Activated B cell treated with CpG ODN at 0.5 μM for 24 hours (primary cell): ENCODE measurements around the gene S100Z. TPM values are rescaled to one million over a fixed set of nuclear protein-coding genes. Genes with fewer than 3 reads are reported as not detected.
"Not testable (repeated sequence)": the region's sequence is repeated elsewhere in the genome, so short reads cannot be mapped to it uniquely, and the experiment has no call there.

Source experiments
- ATAC-seq: fragments of 200-7000 bp; cut with Tn5 transposase; one replicate; pipeline ENCODE4 v1.10.0; 2021; ENCODE audit warnings: low read depth, mild to moderate bottlenecking, moderate library complexity
- CTCF ChIA-PET: fragments of 350-600 bp; sonication (Branson Sonifier 250); formaldehyde crosslinking; loops from one replicate; lab custom pipeline; 2021; ENCODE audit warnings: antibody characterized with exemption; lab: Charles Lee
- POLR2A ChIA-PET: fragments of 350-600 bp; sonication (Branson Sonifier 250); formaldehyde crosslinking; loops from one replicate; lab custom pipeline; 2021; ENCODE audit warnings: antibody characterized with exemption; lab: Charles Lee
- DNase-seq: peaks from one replicate; pipeline ENCODE4 v3.0.0; 2022
- H3K27ac Mint-ChIP-seq: one replicate; pipeline ENCODE4 v1.8.0; 2020; ENCODE audit warnings: mixed read lengths
- H3K27me3 Mint-ChIP-seq: one replicate; pipeline ENCODE4 v1.8.0; 2021; ENCODE audit warnings: mixed read lengths
- H3K36me3 Mint-ChIP-seq: one replicate; pipeline ENCODE4 v1.8.0; 2021; ENCODE audit warnings: low read depth, mixed read lengths
- H3K4me1 Mint-ChIP-seq: one replicate; pipeline ENCODE4 v1.8.0; 2021; ENCODE audit warnings: mixed read lengths
- H3K4me3 Mint-ChIP-seq: one replicate; pipeline ENCODE4 v1.8.0; 2020; ENCODE audit warnings: mild to moderate bottlenecking, mixed read lengths
- H3K9me3 Mint-ChIP-seq: one replicate; pipeline ENCODE4 v1.8.0; 2020; ENCODE audit warnings: mixed read lengths
- CTCF ChIP-seq: fragments of 200-600 bp; IDR thresholded peaks from one replicate; pipeline ENCODE4 v1.8.0; 2022; ENCODE audit warnings: antibody characterized with exemption, mild to moderate bottlenecking
- intact Hi-C: fragments of 100-400 bp; cut with micrococcal nuclease; formaldehyde crosslinking; loops from one replicate; pipeline ENCODE4 v1.15.1; 2024
- total RNA-seq: library from RNA; stranded (reverse); gene quantifications from 2 replicates; pipeline ENCODE4 v1.2.3, GENCODE V29; 2022

S100Z gene
- total RNA-seq, 1 donor from 2014 or later = not detected

GRCh38 chr5:76811214-76811613 lies 38.6 kb upstream of the S100Z start:
- Mint-ChIP-seq H3K4me3 (no peak overlapping the region), H3K9me3 (peaks cover 5% of the 10 kb centered on the region), H3K27ac (no peak overlapping the region), H3K36me3 (no peaks in the 10 kb centered on the region), H3K4me1 (no peaks in the 10 kb centered on the region), H3K27me3 (peaks cover 11% of the 10 kb centered on the region)
- ChIA-PET POLR2A (interaction anchor here (0.6 kb wide), 1 partner anchor 84 kb away, joined by 3 read pairs; no protein-coding TSS in a partner anchor), CTCF (no interaction called here)
- TF ChIP-seq CTCF = no peak
- ATAC-seq (no peak), DNase-seq (no peak)
- intact Hi-C loops = no loop called here

- ATAC-seq, DNase-seq, H3K4me3 Mint-ChIP-seq, H3K9me3 Mint-ChIP-seq, H3K27ac Mint-ChIP-seq, intact Hi-C loops, POLR2A ChIA-PET, H3K4me1 Mint-ChIP-seq, H3K36me3 Mint-ChIP-seq, CTCF ChIA-PET: not testable (repeated sequence)
- peaks cover 19% of the 10 kb centered on the region for H3K27me3 Mint-ChIP-seq
These were observed 37.6 kb upstream of the S100Z start for GRCh38 chr5:76812209-76812608.

GRCh38 chr5:76813982-76814562 lies 35.7 kb upstream of the S100Z start:
- Mint-ChIP-seq H3K36me3 (no peaks in the 10 kb centered on the region), H3K4me1 (peaks cover 7% of the 10 kb centered on the region), H3K4me3 (no peak overlapping the region), H3K27me3 (peaks cover 30% of the 10 kb centered on the region), H3K9me3 (peaks cover 5% of the 10 kb centered on the region), H3K27ac (no peak overlapping the region)
- TF ChIP-seq CTCF = no peak
- intact Hi-C loops = no loop called here
- ChIA-PET CTCF (no interaction called here), POLR2A (no interaction called here)
- ATAC-seq (no peak), DNase-seq (no peak)

GRCh38 chr5:76816110-76816831 lies 33.5 kb upstream of the S100Z start:
- DNase-seq = no peak
- peaks cover under 1% of the 10 kb centered on the region for H3K9me3 Mint-ChIP-seq
- intact Hi-C loops = no loop called here
- H3K27ac Mint-ChIP-seq = no peak overlapping the region
- H3K4me3 Mint-ChIP-seq = no peak overlapping the region
- no peak for ATAC-seq
- H3K4me1 Mint-ChIP-seq = peaks cover 16% of the 10 kb centered on the region
- POLR2A ChIA-PET = no interaction called here
- CTCF ChIA-PET = no interaction called here
- no peaks in the 10 kb centered on the region for H3K36me3 Mint-ChIP-seq
- peaks cover 41% of the 10 kb centered on the region for H3K27me3 Mint-ChIP-seq
- TF ChIP-seq CTCF = no peak

- POLR2A ChIA-PET = no interaction called here
- Mint-ChIP-seq H3K27me3 (peaks cover 44% of the 10 kb centered on the region), H3K36me3 (no peaks in the 10 kb centered on the region), H3K27ac (no peak within 1 kb of the TSS), H3K9me3 (no peaks in the 10 kb centered on the region), H3K4me3 (peak within 1 kb of the TSS; percentile 70), H3K4me1 (peaks cover 16% of the 10 kb centered on the region)
- ATAC-seq (peak; percentile 10), DNase-seq (peak; percentile 18)
- TF ChIP-seq CTCF = no peak
- intact Hi-C loops = no loop called here
- CTCF ChIA-PET = no interaction called here
These were observed 30.7 kb upstream of the S100Z start, which contains the start of gene F2RL1 for GRCh38 chr5:76818844-76819831. Gene F2RL1, plus strand, starts transcription at chr5:76819030. Its CDS starts 153 bp downstream, at chr5:76819183.
